ENCODE data around the gene SCFD2.

DNA sequence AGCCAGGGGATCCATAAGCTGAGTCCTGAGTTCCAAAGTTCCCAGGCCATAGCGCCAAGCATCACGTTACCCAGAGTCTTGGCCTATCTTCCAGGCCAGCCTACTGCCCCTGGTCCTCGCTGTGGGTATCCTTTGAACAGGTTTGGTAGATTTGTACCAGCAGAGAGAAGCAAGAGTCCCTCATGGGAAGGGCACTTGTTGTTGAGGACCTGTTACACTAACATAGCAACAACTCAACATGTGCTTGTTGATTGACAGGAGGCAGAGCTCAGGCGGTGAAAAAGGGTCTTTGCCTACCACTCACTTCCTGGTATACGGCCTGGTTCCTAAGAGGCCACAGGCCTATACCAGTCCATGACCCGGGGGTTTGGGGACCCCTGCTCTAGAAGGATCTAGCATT, 365.3 kb downstream of the SCFD2 start:
- TF ChIP-seq CTCF (IDR thresholded peaks at IDR 0.05; ENCODE audit: low read depth, low read length) (no peak), EZH2phosphoT487 (IDR thresholded peaks at IDR 0.05; ENCODE audit: low read depth) (no peak)
